ENCODE results near the gene SARS2.

Gene SARS2, protein sequence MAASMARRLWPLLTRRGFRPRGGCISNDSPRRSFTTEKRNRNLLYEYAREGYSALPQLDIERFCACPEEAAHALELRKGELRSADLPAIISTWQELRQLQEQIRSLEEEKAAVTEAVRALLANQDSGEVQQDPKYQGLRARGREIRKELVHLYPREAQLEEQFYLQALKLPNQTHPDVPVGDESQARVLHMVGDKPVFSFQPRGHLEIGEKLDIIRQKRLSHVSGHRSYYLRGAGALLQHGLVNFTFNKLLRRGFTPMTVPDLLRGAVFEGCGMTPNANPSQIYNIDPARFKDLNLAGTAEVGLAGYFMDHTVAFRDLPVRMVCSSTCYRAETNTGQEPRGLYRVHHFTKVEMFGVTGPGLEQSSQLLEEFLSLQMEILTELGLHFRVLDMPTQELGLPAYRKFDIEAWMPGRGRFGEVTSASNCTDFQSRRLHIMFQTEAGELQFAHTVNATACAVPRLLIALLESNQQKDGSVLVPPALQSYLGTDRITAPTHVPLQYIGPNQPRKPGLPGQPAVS

DNA sequence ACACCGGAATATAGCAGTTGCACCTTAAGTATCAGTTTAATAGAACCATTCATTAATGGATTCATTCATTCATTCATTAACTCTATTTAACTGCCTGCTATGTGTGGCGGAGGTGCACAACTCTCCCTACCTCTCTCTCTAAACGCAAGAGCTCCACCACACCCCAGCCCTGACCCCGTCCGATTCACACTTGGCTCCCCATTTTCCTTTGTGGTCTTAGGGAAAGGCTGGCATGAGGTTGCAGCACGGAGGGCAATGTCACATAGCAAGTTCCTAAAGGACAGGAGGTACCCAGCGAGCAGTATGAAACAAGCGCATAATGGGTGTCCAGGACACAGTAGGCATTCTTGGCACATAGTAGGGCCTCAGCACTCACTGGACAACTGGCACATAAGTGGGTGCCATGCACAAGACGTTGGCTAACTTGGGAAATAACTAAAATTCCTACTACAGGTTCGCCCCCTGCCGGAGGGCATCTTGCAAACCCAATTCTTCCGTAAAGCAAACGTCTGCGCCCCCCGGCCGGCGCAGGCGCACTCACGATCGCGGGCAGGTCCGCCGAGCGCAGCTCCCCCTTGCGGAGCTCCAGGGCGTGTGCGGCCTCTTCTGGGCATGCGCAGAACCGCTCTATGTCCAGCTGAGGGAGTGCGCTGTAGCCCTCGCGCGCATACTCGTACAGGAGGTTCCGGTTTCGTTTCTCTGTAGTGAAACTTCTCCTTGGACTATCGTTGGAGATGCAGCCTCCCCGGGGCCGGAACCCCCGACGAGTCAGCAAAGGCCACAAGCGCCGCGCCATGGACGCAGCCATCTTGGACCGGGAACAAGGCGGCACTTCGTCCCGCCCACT is at the start of gene SARS2:
SARS2 (minus strand) TSS at position 835 of the 847 bp plus-strand sequence; CDS start at position 808, 27 bp downstream.
- Histone ChIP-seq H3K27me3 (ENCODE audit: insufficient read depth, low read length) (no peaks in the 10 kb centered on the region), H3K4me3 (ENCODE audit: low read depth, low read length) (peak within 1 kb of the TSS; percentile 94), H2AFZ (ENCODE audit: low read length, unreplicated experiment) (peak within 1 kb of the TSS; percentile 39), H3K79me2 (ENCODE audit: control insufficient read depth, insufficient read depth, low read length, unreplicated experiment) (peaks cover 17% of the 10 kb centered on the region), H3K27ac (ENCODE audit: low read depth, low read length) (peak within 1 kb of the TSS; percentile 75), H3K36me3 (ENCODE audit: insufficient read depth, low read length) (no peaks in the 10 kb centered on the region), H3K4me1 (ENCODE audit: control insufficient read depth, insufficient read depth, low read length, unreplicated experiment) (peaks cover 7% of the 10 kb centered on the region)

DNA sequence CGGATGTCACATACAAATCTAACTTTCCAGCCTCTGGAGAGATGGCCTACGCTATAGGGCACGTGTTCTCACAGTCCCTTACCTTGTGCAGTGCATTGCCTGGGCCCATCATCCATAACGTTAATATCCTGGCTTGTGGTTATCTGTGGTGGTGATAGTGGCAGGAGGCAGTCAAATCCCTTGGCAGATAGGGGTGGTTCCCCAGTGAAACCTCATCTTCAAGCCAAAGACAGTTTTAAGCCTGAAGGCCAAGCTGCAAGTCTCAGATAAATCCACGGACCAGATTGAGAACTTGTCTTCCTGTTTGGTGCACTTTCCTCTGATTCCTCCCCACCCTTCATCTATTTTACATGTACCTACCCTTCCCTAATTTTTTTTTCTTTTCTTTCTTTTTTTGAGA is 49.2 kb upstream of the SARS2 start:
- Histone ChIP-seq H3K27ac (ENCODE audit: low read depth, low read length) (no peak overlapping the region), H3K79me2 (ENCODE audit: control insufficient read depth, insufficient read depth, low read length, unreplicated experiment) (no peaks in the 10 kb centered on the region), H2AFZ (ENCODE audit: low read length, unreplicated experiment) (no peak overlapping the region), H3K4me3 (ENCODE audit: low read depth, low read length) (no peak overlapping the region), H3K4me1 (ENCODE audit: control insufficient read depth, insufficient read depth, low read length, unreplicated experiment) (peaks cover 7% of the 10 kb centered on the region), H3K27me3 (ENCODE audit: insufficient read depth, low read length) (no peaks in the 10 kb centered on the region), H3K36me3 (ENCODE audit: insufficient read depth, low read length) (no peaks in the 10 kb centered on the region)

DNA sequence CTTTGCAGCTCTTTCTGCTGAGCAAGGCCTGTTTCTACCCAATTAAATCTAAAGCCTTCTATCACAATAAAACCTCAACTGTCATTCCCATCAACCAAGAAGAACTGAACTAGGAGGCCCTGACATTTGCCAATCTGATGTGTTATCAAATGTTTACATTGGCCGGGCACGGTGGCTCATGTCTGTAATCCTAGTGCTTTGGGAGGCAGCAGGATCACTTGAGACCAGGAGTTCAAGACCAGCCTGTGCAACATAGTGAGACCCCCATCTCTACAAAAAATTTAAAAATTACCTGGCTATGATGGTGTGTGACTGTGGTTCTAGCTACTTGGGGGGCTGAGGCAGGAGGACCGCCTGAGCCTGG is 47.7 kb upstream of the SARS2 start:
- Histone ChIP-seq H3K4me3 (ENCODE audit: low read depth, low read length) (no peak overlapping the region), H2AFZ (ENCODE audit: low read length, unreplicated experiment) (no peak overlapping the region), H3K27me3 (ENCODE audit: insufficient read depth, low read length) (no peaks in the 10 kb centered on the region), H3K36me3 (ENCODE audit: insufficient read depth, low read length) (no peaks in the 10 kb centered on the region), H3K27ac (ENCODE audit: low read depth, low read length) (no peak overlapping the region), H3K4me1 (ENCODE audit: control insufficient read depth, insufficient read depth, low read length, unreplicated experiment) (peaks cover 7% of the 10 kb centered on the region), H3K79me2 (ENCODE audit: control insufficient read depth, insufficient read depth, low read length, unreplicated experiment) (peaks cover 3% of the 10 kb centered on the region)

DNA sequence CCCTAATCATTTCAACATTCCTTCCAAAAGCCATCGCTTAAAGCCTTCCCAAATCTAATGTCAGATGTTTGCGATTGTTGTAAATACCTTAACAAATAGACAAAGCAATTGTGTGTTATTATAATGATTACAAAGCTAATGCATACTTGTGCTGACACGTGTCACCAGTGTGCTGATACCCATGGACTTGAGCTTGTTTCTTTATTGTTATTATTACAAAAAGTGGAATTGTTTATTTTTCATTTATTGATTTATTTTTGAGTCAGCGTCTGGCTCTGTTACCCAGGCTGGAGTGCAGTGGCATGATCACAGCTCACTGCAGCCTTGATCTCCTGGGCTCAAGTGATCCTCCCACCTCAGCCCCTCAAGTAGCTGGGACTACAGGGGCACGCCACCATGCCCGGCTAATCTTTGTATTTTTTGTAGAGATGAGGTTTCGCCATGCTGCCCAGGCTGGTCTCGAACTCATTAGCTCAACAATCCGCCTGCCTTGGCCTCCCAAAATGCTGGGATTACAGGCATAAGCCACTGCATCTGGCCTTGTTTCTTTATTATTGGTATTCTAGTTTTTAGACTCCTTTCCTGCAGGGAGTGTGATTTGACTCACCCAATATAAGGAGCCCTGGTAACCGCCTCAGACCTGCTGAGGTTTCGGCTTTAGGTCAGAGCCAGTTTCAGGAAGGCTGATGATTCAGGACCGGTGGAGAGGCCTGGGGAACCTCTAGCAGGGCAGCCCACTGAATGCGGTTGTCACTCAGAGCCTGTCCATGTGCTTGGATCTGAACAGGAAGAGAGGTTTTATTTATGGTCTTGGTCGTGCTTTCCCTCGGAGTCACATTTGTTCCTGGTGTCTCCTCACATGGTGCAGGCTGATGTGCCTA is 47.1 kb upstream of the SARS2 start:
- no peak overlapping the region for H3K27ac ChIP-seq (ENCODE audit: low read depth, low read length)
- no peaks in the 10 kb centered on the region for H3K27me3 ChIP-seq (ENCODE audit: insufficient read depth, low read length)
- peaks cover 7% of the 10 kb centered on the region for H3K4me1 ChIP-seq (ENCODE audit: control insufficient read depth, insufficient read depth, low read length, unreplicated experiment)
- no peaks in the 10 kb centered on the region for H3K36me3 ChIP-seq (ENCODE audit: insufficient read depth, low read length)
- no peak overlapping the region for H3K4me3 ChIP-seq (ENCODE audit: low read depth, low read length)
- H2AFZ ChIP-seq (ENCODE audit: low read length, unreplicated experiment): no peak overlapping the region
- H3K79me2 ChIP-seq (ENCODE audit: control insufficient read depth, insufficient read depth, low read length, unreplicated experiment): peaks cover 8% of the 10 kb centered on the region

DNA sequence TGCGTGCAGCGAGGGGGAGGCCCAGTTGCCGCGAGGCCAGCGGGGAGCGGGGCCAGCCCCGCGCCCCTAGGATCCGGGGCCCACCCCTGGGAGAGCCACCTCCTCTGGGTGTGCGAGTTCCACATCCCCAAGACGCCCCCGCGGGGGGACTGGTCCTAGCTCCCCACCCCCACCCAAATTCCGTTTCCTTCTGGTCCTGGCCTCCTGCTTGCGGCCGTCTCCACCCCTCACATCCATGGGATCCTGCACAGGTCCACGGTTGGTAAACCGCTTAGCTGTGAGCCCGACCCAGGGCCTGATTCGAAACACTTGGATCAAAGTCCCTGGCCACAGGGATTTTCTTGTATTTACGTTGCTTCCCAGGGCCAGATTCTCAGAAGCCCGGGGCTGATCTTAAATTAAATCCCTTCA is 45.3 kb upstream of the SARS2 start:
- Histone ChIP-seq H3K4me3 (ENCODE audit: low read depth, low read length) (peak overlapping the region; percentile 80), H3K79me2 (ENCODE audit: control insufficient read depth, insufficient read depth, low read length, unreplicated experiment) (peaks cover 8% of the 10 kb centered on the region), H3K4me1 (ENCODE audit: control insufficient read depth, insufficient read depth, low read length, unreplicated experiment) (peaks cover 7% of the 10 kb centered on the region), H2AFZ (ENCODE audit: low read length, unreplicated experiment) (peak overlapping the region; percentile 95), H3K27ac (ENCODE audit: low read depth, low read length) (peak overlapping the region; percentile 53), H3K36me3 (ENCODE audit: insufficient read depth, low read length) (no peaks in the 10 kb centered on the region), H3K27me3 (ENCODE audit: insufficient read depth, low read length) (no peaks in the 10 kb centered on the region)

DNA sequence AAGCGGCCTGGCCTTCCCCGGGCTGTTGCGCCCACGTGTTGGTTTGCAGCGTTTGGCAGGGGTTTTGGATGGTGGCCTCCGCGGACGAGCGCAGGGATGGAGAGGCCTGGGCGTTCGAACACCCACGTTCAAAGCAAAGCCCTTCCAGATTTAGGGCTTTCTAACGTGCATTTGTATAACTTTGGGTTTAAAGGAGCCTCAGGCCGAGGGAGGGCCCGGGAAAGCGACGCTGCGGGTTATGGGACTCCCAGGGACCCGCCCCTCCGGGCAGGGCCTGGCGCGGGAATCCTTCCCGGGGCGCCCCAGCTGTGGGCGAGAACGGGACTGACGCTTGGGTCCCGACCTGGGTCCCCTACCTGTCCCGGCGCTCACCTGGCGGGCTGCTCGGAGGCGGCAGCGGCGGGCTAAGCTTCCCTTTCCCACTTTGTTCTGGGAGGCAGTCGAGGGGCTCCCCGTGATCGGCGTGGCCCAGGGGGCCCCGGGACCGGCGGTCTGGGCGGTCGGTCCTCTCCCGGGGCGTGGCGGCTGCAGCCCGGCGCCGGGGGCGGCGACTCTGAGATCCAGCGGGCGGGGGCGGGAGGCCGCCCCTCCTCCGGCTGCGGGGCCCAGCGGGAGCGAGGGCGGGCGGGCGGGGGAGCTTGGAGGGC is 44.8 kb upstream of the SARS2 start, which contains the start of gene FBXO17:
FBXO17 (minus strand) TSS at position 529 of the 647 bp plus-strand sequence. CDS start 25,423 bp downstream, outside the sequence.
- Histone ChIP-seq H3K27ac (ENCODE audit: low read depth, low read length) (peak within 1 kb of the TSS; percentile 73), H3K27me3 (ENCODE audit: insufficient read depth, low read length) (no peaks in the 10 kb centered on the region), H3K79me2 (ENCODE audit: control insufficient read depth, insufficient read depth, low read length, unreplicated experiment) (peaks cover 8% of the 10 kb centered on the region), H3K4me3 (ENCODE audit: low read depth, low read length) (peak within 1 kb of the TSS; percentile 80), H3K36me3 (ENCODE audit: insufficient read depth, low read length) (no peaks in the 10 kb centered on the region), H3K4me1 (ENCODE audit: control insufficient read depth, insufficient read depth, low read length, unreplicated experiment) (peaks cover 7% of the 10 kb centered on the region), H2AFZ (ENCODE audit: low read length, unreplicated experiment) (peak within 1 kb of the TSS; percentile 95)

DNA sequence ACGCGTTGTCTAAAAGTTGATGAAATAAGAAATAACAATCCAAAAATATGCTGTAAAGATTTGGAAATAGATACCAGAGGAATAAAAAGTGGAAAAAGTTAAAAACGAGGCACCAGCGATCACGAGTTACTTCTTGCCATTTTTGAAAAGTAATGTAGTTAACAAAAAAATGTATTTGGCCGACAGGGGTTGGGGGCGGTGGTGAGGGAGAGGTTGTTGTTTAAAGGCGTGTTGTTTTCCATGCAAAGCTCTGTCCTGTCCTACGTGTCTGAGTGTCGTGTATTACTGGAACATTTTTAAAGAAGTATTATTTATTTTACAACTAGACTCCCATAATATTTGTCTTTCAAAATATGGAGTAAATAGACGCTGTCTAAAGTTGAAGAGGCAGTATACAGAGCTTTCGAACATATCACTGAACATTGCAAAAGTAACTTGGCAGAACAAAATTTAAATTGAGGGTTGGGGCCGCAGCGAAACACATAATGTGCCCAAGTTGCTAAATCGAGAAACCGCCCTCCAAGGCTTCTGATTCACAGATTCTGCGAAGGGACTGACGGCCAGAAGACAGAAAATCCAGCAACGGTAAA is 44.2 kb upstream of the SARS2 start:
- H3K4me3 ChIP-seq (ENCODE audit: low read depth, low read length): peak overlapping the region; percentile 80
- H3K27me3 ChIP-seq (ENCODE audit: insufficient read depth, low read length): no peaks in the 10 kb centered on the region
- H3K79me2 ChIP-seq (ENCODE audit: control insufficient read depth, insufficient read depth, low read length, unreplicated experiment): peaks cover 8% of the 10 kb centered on the region
- peak overlapping the region; percentile 64 for H2AFZ ChIP-seq (ENCODE audit: low read length, unreplicated experiment)
- no peaks in the 10 kb centered on the region for H3K36me3 ChIP-seq (ENCODE audit: insufficient read depth, low read length)
- H3K27ac ChIP-seq (ENCODE audit: low read depth, low read length): peak overlapping the region; percentile 73
- H3K4me1 ChIP-seq (ENCODE audit: control insufficient read depth, insufficient read depth, low read length, unreplicated experiment): peaks cover 7% of the 10 kb centered on the region

DNA sequence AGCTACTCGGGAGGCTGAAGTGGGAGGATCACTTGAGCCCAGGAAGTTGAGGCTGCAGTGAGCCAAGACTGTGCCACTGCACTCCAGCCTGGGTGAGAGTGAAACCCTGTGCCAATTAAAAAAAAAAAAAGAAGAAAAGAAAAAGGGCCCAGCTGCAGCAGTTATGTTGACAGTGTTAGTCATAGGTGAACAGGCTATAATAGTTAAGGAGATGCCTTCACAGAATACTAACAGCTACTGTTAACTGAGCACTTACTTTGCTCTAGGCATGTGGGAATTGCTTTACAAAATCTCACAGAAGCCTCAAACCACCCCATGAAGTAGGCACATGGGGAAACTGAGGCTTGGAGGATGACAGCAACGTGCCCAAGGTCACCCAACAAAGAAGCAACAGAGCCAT is 41.1 kb upstream of the SARS2 start:
- Histone ChIP-seq H3K27ac (ENCODE audit: low read depth, low read length) (no peak overlapping the region), H2AFZ (ENCODE audit: low read length, unreplicated experiment) (no peak overlapping the region), H3K79me2 (ENCODE audit: control insufficient read depth, insufficient read depth, low read length, unreplicated experiment) (peaks cover 8% of the 10 kb centered on the region), H3K27me3 (ENCODE audit: insufficient read depth, low read length) (no peaks in the 10 kb centered on the region), H3K4me3 (ENCODE audit: low read depth, low read length) (no peak overlapping the region), H3K36me3 (ENCODE audit: insufficient read depth, low read length) (no peaks in the 10 kb centered on the region), H3K4me1 (ENCODE audit: control insufficient read depth, insufficient read depth, low read length, unreplicated experiment) (peaks cover 7% of the 10 kb centered on the region)

DNA sequence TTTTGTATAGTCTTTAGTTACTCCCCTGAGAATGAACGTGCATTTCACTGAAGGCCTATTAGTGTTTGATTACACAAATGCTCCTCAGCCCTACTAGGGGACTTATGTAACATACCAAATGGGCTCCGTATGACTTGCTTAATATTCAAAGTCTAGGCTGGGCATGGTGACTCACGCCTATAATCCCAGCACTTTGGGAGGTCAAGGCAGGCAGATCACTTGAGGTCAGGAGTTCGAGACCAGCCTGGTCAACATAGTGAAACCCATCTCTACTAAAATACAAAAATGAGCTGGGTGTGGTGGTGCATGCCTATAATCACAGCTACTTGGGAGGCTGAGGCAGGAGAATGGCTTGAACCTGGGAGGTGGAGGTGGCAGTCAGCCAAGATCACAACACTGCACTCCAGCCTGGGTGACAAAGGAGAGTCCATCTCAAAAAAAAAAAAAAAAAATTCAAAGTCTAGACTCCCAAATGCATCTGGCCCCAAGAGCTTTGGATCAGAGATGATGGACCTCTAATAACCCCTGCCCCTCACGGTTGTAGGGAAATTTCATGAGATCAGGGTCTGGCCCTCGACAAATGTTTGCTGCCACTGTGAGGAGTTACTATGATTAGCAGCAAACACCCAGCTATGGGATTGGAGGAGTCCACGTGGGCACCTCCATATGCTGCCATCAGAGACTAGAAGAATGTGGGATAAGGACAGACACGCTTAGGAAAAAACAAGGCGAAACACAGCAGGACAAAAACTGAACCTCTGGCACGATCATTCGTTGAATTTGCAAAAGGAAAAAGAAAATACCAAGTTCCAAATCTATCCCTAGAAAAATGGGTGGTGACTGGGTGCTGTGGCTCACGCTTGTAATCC is 40.3 kb upstream of the SARS2 start:
- Histone ChIP-seq H2AFZ (ENCODE audit: low read length, unreplicated experiment) (no peak overlapping the region), H3K4me1 (ENCODE audit: control insufficient read depth, insufficient read depth, low read length, unreplicated experiment) (no peaks in the 10 kb centered on the region), H3K27ac (ENCODE audit: low read depth, low read length) (no peak overlapping the region), H3K27me3 (ENCODE audit: insufficient read depth, low read length) (no peaks in the 10 kb centered on the region), H3K79me2 (ENCODE audit: control insufficient read depth, insufficient read depth, low read length, unreplicated experiment) (peaks cover 8% of the 10 kb centered on the region), H3K36me3 (ENCODE audit: insufficient read depth, low read length) (no peaks in the 10 kb centered on the region), H3K4me3 (ENCODE audit: low read depth, low read length) (no peak overlapping the region)

Data from ACC112 (cell line).